Spleen (tissue), 11 donors: ENCODE measurements around the gene BIRC5. TPM values are rescaled to one million over a fixed set of nuclear protein-coding genes. Genes with fewer than 3 reads are reported as not detected.

Experiments used
- DNase-seq: peaks from one replicate; pipeline ENCODE4 v3.0.0-alpha.2; 2020
- H3K27ac ChIP-seq, 8 donors: fragments of 200-600 bp; sonication (generic) in 7 of 8; 1 replicate in 4 of 8; 2 replicates in 4 of 8; pipeline versions ENCODE4 v1.5.0 to v1.8.0; 2016 to 2021; ENCODE audit warnings: inconsistent platforms in 4 of 8, mild to moderate bottlenecking in 4 of 8, moderate library complexity in 1 of 8
- H3K27me3 ChIP-seq, 7 donors: fragments of 200-600 bp; sonication (generic) in 6 of 7; replicated peaks in 1 of 7; 1 replicate in 4 of 7; 2 replicates in 3 of 7; pipeline versions ENCODE4 v1.5.0 to v1.8.0; 2016 to 2021; ENCODE audit warnings: inconsistent platforms in 3 of 7, mild to moderate bottlenecking in 1 of 7
- H3K36me3 ChIP-seq, 6 donors: fragments of 200-600 bp; sonication (generic) in 5 of 6; 1 replicate in 4 of 6; 2 replicates in 2 of 6; pipeline versions ENCODE4 v1.5.0 to v1.8.0; 2016 to 2021; ENCODE audit warnings: inconsistent platforms in 2 of 6
- H3K4me1 ChIP-seq, 6 donors: fragments of 200-600 bp; sonication (generic) in 5 of 6; 1 replicate in 3 of 6; 2 replicates in 3 of 6; pipeline versions ENCODE4 v1.5.0 to v1.8.0; 2016 to 2021; ENCODE audit warnings: inconsistent platforms in 3 of 6
- H3K4me3 ChIP-seq, 8 donors: fragments of 200-600 bp; sonication (generic) in 7 of 8; 1 replicate in 4 of 8; 2 replicates in 4 of 8; pipeline versions ENCODE4 v1.5.0 to v1.8.0; 2016 to 2021; ENCODE audit warnings: inconsistent platforms in 4 of 8, mild to moderate bottlenecking in 4 of 8, moderate library complexity in 2 of 8
- H3K9me3 ChIP-seq, 8 donors: fragments of 200-600 bp; sonication (generic) in 7 of 8; 1 replicate in 4 of 8; 2 replicates in 4 of 8; pipeline versions ENCODE4 v1.5.0 to v1.8.0; 2016 to 2021; ENCODE audit warnings: inconsistent platforms in 4 of 8
- CTCF ChIP-seq, 11 experiments: fragments of 200-600 bp in 7 of 11; fragments of 450-650 bp in 4 of 11; sonication (generic) in 4 of 11; IDR thresholded peaks in 8 of 11; conservative IDR thresholded peaks in 3 of 11; 1 replicate in 7 of 11; 2 replicates in 4 of 11; pipeline versions ENCODE4 v1.4.0 to v1.8.0; 2016 to 2021; ENCODE audit warnings: antibody characterized with exemption in 11 of 11, inconsistent platforms in 4 of 11, mild to moderate bottlenecking in 1 of 11
- POLR2A ChIP-seq, 3 donors: fragments of 450-650 bp; IDR thresholded peaks; one replicate each; pipeline ENCODE4 v1.5.1; 2017; ENCODE audit warnings: antibody characterized with exemption in 3 of 3, mild to moderate bottlenecking in 1 of 3
- POLR2AphosphoS5 ChIP-seq, 3 donors: sonication (generic); formaldehyde crosslinking; IDR thresholded peaks; one replicate each; pipeline ENCODE4 v1.5.1; 2017; ENCODE audit warnings: antibody characterized with exemption in 3 of 3
- WGBS, 5 donors: extraction: QIAGEN DNeasy Blood & Tissue Kit in 3 of 5; methylation state at CpG; one replicate each; pipeline versions ENCODE4 v1.1.5 to v1.1.7; 2013 to 2018; 5-methylcytosine and 5-hydroxymethylcytosine counted together
- intact Hi-C: fragments of 100-400 bp; cut with DNase I; formaldehyde crosslinking; loops from one replicate; pipeline ENCODE4 v1.15.0; 2023; ENCODE audit warnings: low total_unique reads
- polyA plus RNA-seq, 3 donors: library from polyadenylated mRNA; stranded (reverse); fragments of 200-250 nt; gene quantifications; one replicate each; pipeline ENCODE4 v1.2.1, GENCODE V29; 2013
- total RNA-seq, 7 donors: library from RNA; depleted of rRNA in 3 of 7; stranded (reverse); fragments of >200 nt in 3 of 7; fragmentation: NEBNext Ultra II Directional in 4 of 7; extraction: Animal tissue kit (Norgen Biotek cat#: 25700) in 4 of 7; gene quantifications; one replicate each; pipeline versions ENCODE4 v1.1.0 to v1.2.1, GENCODE V29; 2016 to 2021
- donor health status: healthy with polysubstance abuse.
- donor health status: DM: no; HTN: no; CAD: no; lungs with moderate emphysema.
- donor health status: DM: no; HTN: no; CAD: no.
- donor health status: Bipolar disorder and iron deficiency.
- donor health status: healthy.
- donor health status: DM: no; HTN: no; CAD: no.
- donor health status: DM: yes; HTN: yes; CAD: no.

The BIRC5 gene
- total and polyA plus RNA-seq, 10 donors = 2.1 to 11.9 (median 6.7) TPM

GRCh38 chr17:78204387-78205123 lies 9.5 kb upstream of the BIRC5 start:
- H3K27me3 ChIP-seq = no peaks in the 10 kb centered on the region
- H3K36me3 ChIP-seq = peaks cover 0 to 43% (median 0%) of the 10 kb centered on the region in 6 donors
- TF ChIP-seq POLR2AphosphoS5 (IDR thresholded peaks at IDR 0.05) (no peak), CTCF (IDR thresholded peaks at IDR 0.05 in 8 of 11, conservative IDR thresholded peaks at IDR 0.05 in 3 of 11) (no peak), POLR2A (IDR thresholded peaks at IDR 0.05) (no peak)
- WGBS, 5 donors = 91 to 95% (median 94%) methylated on average over 17 to 22 of the region's 22 CpGs
- no peak overlapping the region for H3K4me3 ChIP-seq
- intact Hi-C loops = no loop called here
- H3K4me1 ChIP-seq = peaks cover 0 to 2% (median 0%) of the 10 kb centered on the region in 6 donors
- H3K9me3 ChIP-seq = no peaks in the 10 kb centered on the region
- DNase-seq = no peak
- no peak overlapping the region for H3K27ac ChIP-seq

GRCh38 chr17:78205124-78205775 lies 8.8 kb upstream of the BIRC5 start:
- Histone ChIP-seq H3K27me3 (no peaks in the 10 kb centered on the region), H3K36me3 (peaks cover 0 to 43% (median 0%) of the 10 kb centered on the region in 6 donors), H3K9me3 (no peaks in the 10 kb centered on the region), H3K4me3 (no peak overlapping the region), H3K27ac (no peak overlapping the region), H3K4me1 (no peaks in the 10 kb centered on the region)
- DNase-seq = no peak
- 91 to 100% (median 93%) methylated on average over 12 to 17 of the region's 17 CpGs for WGBS, 5 donors
- intact Hi-C loops = no loop called here
- no peak for TF ChIP-seq POLR2A (IDR thresholded peaks at IDR 0.05)
- no peak for TF ChIP-seq CTCF (IDR thresholded peaks at IDR 0.05 in 8 of 11, conservative IDR thresholded peaks at IDR 0.05 in 3 of 11)
- TF ChIP-seq POLR2AphosphoS5 (IDR thresholded peaks at IDR 0.05) = no peak

GRCh38 chr17:78206298-78206697 lies 7.8 kb upstream of the BIRC5 start:
- Histone ChIP-seq H3K9me3 (no peaks in the 10 kb centered on the region), H3K36me3 (peaks cover 0 to 43% (median 0%) of the 10 kb centered on the region in 6 donors), H3K4me1 (no peaks in the 10 kb centered on the region), H3K27ac (no peak overlapping the region), H3K27me3 (no peaks in the 10 kb centered on the region), H3K4me3 (no peak overlapping the region)
- DNase-seq = no peak
- WGBS, 5 donors = 62 to 76% (median 72%) methylated on average over 6 to 7 of the region's 7 CpGs
- intact Hi-C loops = no loop called here
- no peak for TF ChIP-seq POLR2A (IDR thresholded peaks at IDR 0.05)
- TF ChIP-seq CTCF (IDR thresholded peaks at IDR 0.05 in 8 of 11, conservative IDR thresholded peaks at IDR 0.05 in 3 of 11) = no peak
- no peak for TF ChIP-seq POLR2AphosphoS5 (IDR thresholded peaks at IDR 0.05)

- H3K9me3 ChIP-seq = no peaks in the 10 kb centered on the region
- no peak overlapping the region for H3K4me3 ChIP-seq
- intact Hi-C loops = no loop called here
- H3K27ac ChIP-seq = no peak overlapping the region
- TF ChIP-seq CTCF (IDR thresholded peaks at IDR 0.05 in 8 of 11, conservative IDR thresholded peaks at IDR 0.05 in 3 of 11) (no peak), POLR2A (IDR thresholded peaks at IDR 0.05) (no peak), POLR2AphosphoS5 (IDR thresholded peaks at IDR 0.05) (no peak)
- 79 to 93% (median 86%) methylated on average over 3 of the region's 3 CpGs for WGBS, 5 donors
- H3K27me3 ChIP-seq = no peaks in the 10 kb centered on the region
- peaks cover 0 to 2% (median under 1%) of the 10 kb centered on the region in 6 donors for H3K4me1 ChIP-seq
- no peak for DNase-seq
- peaks cover 0 to 29% (median 0%) of the 10 kb centered on the region in 6 donors for H3K36me3 ChIP-seq
These were observed 5.6 kb upstream of the BIRC5 start for GRCh38 chr17:78208486-78208885.
